ENCODE data around the gene TLR4. TPM values are rescaled to one million over a fixed set of nuclear protein-coding genes. Genes with fewer than 3 reads are reported as not detected.

The TLR4 gene
- total RNA-seq, 2 experiments from 2014 or later, result not detected

GRCh38 chr9:117697046-117697445 is 7.2 kb upstream of the TLR4 start:
- H3K4me1 Mint-ChIP-seq, result no peaks in the 10 kb centered on the region
- peaks cover 3% of the 10 kb centered on the region for H3K9me3 Mint-ChIP-seq
- H3K27me3 Mint-ChIP-seq, result no peaks in the 10 kb centered on the region
- no peaks in the 10 kb centered on the region for H3K36me3 Mint-ChIP-seq
- no peak overlapping the region for H3K4me3 Mint-ChIP-seq
- no peak for DNase-seq
- H3K27ac Mint-ChIP-seq, result no peak overlapping the region

DNA sequence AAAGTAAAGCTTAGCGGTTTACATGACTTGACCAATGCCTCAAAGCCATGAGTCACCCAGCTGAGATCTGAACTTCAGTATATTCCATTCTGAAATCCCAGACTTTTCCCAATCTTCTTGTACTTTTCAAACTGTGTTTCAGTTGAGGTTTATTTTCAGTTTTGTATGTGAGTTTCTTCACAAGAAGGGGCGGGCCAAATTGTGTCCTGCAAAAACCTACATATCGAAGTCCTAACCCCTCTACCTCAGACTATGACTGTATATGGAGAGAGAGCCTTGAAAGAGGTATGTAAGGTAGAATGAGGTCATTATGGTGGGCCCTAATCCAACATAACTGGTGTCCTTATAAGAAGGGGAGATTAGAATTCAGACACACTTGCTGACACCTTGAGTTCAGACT is 666 bp upstream of the TLR4 start:
- Mint-ChIP-seq H3K27ac (no peak overlapping the region), H3K27me3 (peaks cover 7% of the 10 kb centered on the region), H3K9me3 (peaks cover 8% of the 10 kb centered on the region), H3K36me3 (no peaks in the 10 kb centered on the region), H3K4me3 (no peak overlapping the region), H3K4me1 (no peaks in the 10 kb centered on the region)
- DNase-seq, result no peak

- Mint-ChIP-seq H3K36me3 (no peaks in the 10 kb centered on the region), H3K4me3 (no peak overlapping the region), H3K4me1 (no peaks in the 10 kb centered on the region), H3K27ac (no peak overlapping the region), H3K27me3 (peaks cover 7% of the 10 kb centered on the region), H3K9me3 (peaks cover 7% of the 10 kb centered on the region)
- DNase-seq, result no peak
These were observed 394 bp downstream of the TLR4 start for GRCh38 chr9:117704597-117704996.

GRCh38 chr9:117705386-117705785 is 1.2 kb downstream of the TLR4 start:
- Mint-ChIP-seq H3K9me3 (peaks cover 7% of the 10 kb centered on the region), H3K27me3 (peaks cover 10% of the 10 kb centered on the region), H3K36me3 (no peaks in the 10 kb centered on the region), H3K4me1 (no peaks in the 10 kb centered on the region), H3K4me3 (no peak overlapping the region), H3K27ac (no peak overlapping the region)
- no peak for DNase-seq

- Mint-ChIP-seq H3K36me3 (no peaks in the 10 kb centered on the region), H3K27me3 (peaks cover 10% of the 10 kb centered on the region), H3K27ac (no peak overlapping the region), H3K4me1 (no peaks in the 10 kb centered on the region), H3K9me3 (peaks cover 7% of the 10 kb centered on the region), H3K4me3 (no peak overlapping the region)
- DNase-seq, result no peak
These were observed 2.4 kb downstream of the TLR4 start for GRCh38 chr9:117706421-117707116.

DNA sequence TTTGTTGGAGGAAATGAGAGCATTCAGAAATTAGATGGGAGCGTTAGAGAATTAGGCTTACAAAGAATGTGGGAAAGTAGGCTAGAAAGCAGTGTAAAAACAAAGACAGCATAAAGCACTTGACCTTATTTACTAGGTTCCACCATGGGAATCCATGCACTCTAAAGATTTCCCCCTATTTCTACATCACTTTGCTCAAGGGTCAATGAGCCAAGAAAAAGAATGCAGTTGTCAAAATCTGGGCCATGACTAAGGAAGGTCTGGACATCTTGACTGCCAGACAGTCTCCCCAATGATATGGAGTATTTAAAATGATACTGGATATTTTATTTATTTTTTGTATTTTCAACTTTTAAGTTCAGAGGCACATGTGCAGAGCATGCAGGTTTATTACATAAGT is 3.4 kb downstream of the TLR4 start:
- peaks cover 8% of the 10 kb centered on the region for H3K9me3 Mint-ChIP-seq
- H3K27me3 Mint-ChIP-seq, result peaks cover 10% of the 10 kb centered on the region
- DNase-seq, result no peak
- H3K4me3 Mint-ChIP-seq, result no peak overlapping the region
- H3K27ac Mint-ChIP-seq, result no peak overlapping the region
- H3K36me3 Mint-ChIP-seq, result no peaks in the 10 kb centered on the region
- H3K4me1 Mint-ChIP-seq, result no peaks in the 10 kb centered on the region

- no peaks in the 10 kb centered on the region for H3K4me1 Mint-ChIP-seq
These were observed 5.7 kb downstream of the TLR4 start for GRCh38 chr9:117709936-117710335.

DNA sequence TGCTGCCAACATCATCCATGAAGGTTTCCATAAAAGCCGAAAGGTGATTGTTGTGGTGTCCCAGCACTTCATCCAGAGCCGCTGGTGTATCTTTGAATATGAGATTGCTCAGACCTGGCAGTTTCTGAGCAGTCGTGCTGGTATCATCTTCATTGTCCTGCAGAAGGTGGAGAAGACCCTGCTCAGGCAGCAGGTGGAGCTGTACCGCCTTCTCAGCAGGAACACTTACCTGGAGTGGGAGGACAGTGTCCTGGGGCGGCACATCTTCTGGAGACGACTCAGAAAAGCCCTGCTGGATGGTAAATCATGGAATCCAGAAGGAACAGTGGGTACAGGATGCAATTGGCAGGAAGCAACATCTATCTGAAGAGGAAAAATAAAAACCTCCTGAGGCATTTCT is 10.1 kb downstream of the TLR4 start:
- H3K4me3 Mint-ChIP-seq, result no peak overlapping the region
- H3K27me3 Mint-ChIP-seq, result peaks cover 20% of the 10 kb centered on the region
- H3K27ac Mint-ChIP-seq, result no peak overlapping the region
- no peaks in the 10 kb centered on the region for H3K36me3 Mint-ChIP-seq
- H3K9me3 Mint-ChIP-seq, result peaks cover 5% of the 10 kb centered on the region
- DNase-seq, result no peak
- peaks cover 9% of the 10 kb centered on the region for H3K4me1 Mint-ChIP-seq

More at GRCh38 chr9:117709936-117710335, 5.7 kb downstream of the TLR4 start:
- Mint-ChIP-seq H3K36me3 (no peaks in the 10 kb centered on the region), H3K9me3 (peaks cover 3% of the 10 kb centered on the region), H3K4me3 (no peak overlapping the region), H3K27me3 (peaks cover 16% of the 10 kb centered on the region), H3K27ac (no peak overlapping the region)
- DNase-seq, result no peak

DNA sequence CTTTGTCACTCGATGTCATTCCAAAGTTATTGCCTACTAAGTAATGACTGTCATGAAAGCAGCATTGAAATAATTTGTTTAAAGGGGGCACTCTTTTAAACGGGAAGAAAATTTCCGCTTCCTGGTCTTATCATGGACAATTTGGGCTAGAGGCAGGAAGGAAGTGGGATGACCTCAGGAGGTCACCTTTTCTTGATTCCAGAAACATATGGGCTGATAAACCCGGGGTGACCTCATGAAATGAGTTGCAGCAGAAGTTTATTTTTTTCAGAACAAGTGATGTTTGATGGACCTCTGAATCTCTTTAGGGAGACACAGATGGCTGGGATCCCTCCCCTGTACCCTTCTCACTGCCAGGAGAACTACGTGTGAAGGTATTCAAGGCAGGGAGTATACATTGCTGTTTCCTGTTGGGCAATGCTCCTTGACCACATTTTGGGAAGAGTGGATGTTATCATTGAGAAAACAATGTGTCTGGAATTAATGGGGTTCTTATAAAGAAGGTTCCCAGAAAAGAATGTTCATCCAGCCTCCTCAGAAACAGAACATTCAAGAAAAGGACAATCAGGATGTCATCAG is 11.3 kb downstream of the TLR4 start:
- Mint-ChIP-seq H3K4me1 (peaks cover 9% of the 10 kb centered on the region), H3K27ac (no peak overlapping the region), H3K36me3 (no peaks in the 10 kb centered on the region), H3K9me3 (peaks cover 5% of the 10 kb centered on the region), H3K4me3 (no peak overlapping the region), H3K27me3 (peaks cover 16% of the 10 kb centered on the region)
- DNase-seq, result no peak

DNA sequence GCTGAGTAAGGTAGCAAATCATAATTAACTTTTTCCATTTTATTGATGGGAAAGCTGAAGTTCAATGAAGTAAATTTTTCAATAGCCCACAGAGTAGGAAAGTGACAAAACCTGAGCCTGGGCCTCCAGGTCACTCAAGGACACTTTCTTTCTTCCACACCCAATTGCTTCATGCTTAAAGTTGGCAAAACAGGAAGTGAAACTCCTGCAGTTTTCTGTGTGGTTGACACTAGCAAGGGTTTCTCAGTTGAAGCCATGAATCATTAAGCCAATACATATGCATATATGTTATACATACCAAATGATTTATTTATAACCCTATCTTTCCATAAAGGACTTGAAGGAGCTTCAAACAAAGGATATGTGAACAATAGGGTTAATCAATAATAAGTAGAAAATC is 13.9 kb downstream of the TLR4 start:
- peaks cover 4% of the 10 kb centered on the region for H3K9me3 Mint-ChIP-seq
- no peak overlapping the region for H3K27ac Mint-ChIP-seq
- no peak overlapping the region for H3K4me3 Mint-ChIP-seq
- H3K27me3 Mint-ChIP-seq, result peaks cover 16% of the 10 kb centered on the region
- H3K36me3 Mint-ChIP-seq, result no peaks in the 10 kb centered on the region
- H3K4me1 Mint-ChIP-seq, result peaks cover 9% of the 10 kb centered on the region
- DNase-seq, result peak; percentile 3

GRCh38 chr9:117718701-117719100 is 14.5 kb downstream of the TLR4 start:
- peaks cover 20% of the 10 kb centered on the region for H3K27me3 Mint-ChIP-seq
- H3K27ac Mint-ChIP-seq, result no peak overlapping the region
- no peaks in the 10 kb centered on the region for H3K36me3 Mint-ChIP-seq
- peaks cover 9% of the 10 kb centered on the region for H3K4me1 Mint-ChIP-seq
- no peak for DNase-seq
- H3K9me3 Mint-ChIP-seq, result peaks cover 4% of the 10 kb centered on the region
- no peak overlapping the region for H3K4me3 Mint-ChIP-seq

DNA sequence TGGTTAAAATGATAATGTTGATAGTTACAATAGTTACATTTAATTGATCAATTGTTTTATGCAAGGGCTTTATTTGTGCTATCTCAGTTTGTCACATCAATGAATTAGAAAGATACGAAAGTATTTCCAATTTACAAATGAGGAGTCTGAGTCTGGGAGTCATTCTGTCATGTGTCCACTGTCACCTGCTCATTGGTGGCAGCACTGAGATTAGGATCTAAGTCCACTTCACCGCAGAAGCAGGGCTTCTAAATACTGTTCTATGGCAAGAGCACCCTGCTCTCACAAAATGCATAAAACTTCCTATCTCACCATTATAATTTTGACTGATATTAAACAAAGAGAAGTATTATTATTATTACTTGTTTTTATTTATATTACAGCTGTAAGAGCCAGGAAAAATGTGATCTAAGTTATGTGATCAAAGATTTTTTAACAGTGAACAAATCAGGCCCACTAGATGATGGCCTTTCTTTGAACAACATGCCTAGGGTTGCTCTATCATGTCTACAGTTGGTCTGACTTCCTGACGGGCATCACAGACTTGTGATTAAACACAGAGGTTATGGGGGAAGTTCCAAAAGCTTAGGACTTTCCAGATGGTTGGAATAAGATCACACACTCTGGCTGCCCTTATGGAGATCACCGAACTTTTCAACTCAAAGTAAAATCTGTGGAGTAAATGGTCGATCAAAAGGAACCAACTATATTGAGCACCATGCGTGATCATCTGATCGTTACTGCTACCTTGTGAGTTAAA is 15.1 kb downstream of the TLR4 start:
- Mint-ChIP-seq H3K4me3 (no peak overlapping the region), H3K27ac (no peak overlapping the region), H3K36me3 (no peaks in the 10 kb centered on the region), H3K4me1 (peaks cover 9% of the 10 kb centered on the region), H3K9me3 (peaks cover 4% of the 10 kb centered on the region), H3K27me3 (peaks cover 18% of the 10 kb centered on the region)
- no peak for DNase-seq

- Mint-ChIP-seq H3K9me3 (peaks cover 4% of the 10 kb centered on the region), H3K4me3 (no peak overlapping the region), H3K4me1 (peaks cover 9% of the 10 kb centered on the region), H3K27ac (no peak overlapping the region), H3K36me3 (no peaks in the 10 kb centered on the region), H3K27me3 (peaks cover 14% of the 10 kb centered on the region)
- no peak for DNase-seq
These were observed 15.9 kb downstream of the TLR4 start for GRCh38 chr9:117720066-117720465.

- Mint-ChIP-seq H3K36me3 (no peaks in the 10 kb centered on the region), H3K27ac (no peak overlapping the region), H3K9me3 (peaks cover 4% of the 10 kb centered on the region), H3K27me3 (peaks cover 13% of the 10 kb centered on the region), H3K4me3 (no peak overlapping the region), H3K4me1 (peaks cover 9% of the 10 kb centered on the region)
- no peak for DNase-seq
These were observed 16.4 kb downstream of the TLR4 start for GRCh38 chr9:117720555-117720954.

DNA sequence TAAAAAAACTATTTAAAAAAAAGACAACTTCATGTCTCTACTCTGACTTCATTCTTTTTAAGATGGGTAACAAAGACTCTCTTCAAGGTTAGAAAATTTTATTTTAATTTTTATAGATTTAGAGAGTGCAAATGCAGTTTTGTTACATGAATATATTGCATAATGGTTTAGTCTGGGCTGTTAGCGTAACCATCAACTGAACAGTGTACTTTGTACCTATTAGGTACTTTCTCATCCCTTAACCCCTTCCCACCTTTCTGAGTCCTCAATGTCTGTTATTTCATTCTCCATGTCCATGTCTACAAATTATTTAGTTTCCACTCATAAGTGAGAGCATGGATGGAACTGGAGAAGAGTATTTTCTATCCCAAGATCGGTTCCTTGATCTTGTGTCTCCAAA is 16.8 kb downstream of the TLR4 start:
- DNase-seq, result no peak
- peaks cover 4% of the 10 kb centered on the region for H3K9me3 Mint-ChIP-seq
- H3K4me3 Mint-ChIP-seq, result no peak overlapping the region
- peaks cover 9% of the 10 kb centered on the region for H3K4me1 Mint-ChIP-seq
- H3K27ac Mint-ChIP-seq, result no peak overlapping the region
- H3K27me3 Mint-ChIP-seq, result peaks cover 9% of the 10 kb centered on the region
- H3K36me3 Mint-ChIP-seq, result no peaks in the 10 kb centered on the region

Measured in activated naive CD8-positive, alpha-beta T cell treated with anti-CD3 and anti-CD28 coated beads for 36 hours (primary cell).